AG10803 (cell line): ENCODE results near the gene ANXA2.

Experiments
- DNase-seq: peaks from one replicate; pipeline ENCODE4 v3.0.0; 2010; ENCODE audit warnings: low read depth
- H3K4me3 ChIP-seq: 2 replicates; pipeline ENCODE4 v1.5.1; 2011; ENCODE audit warnings: mild to moderate bottlenecking, low read length, control low read depth
- CTCF ChIP-seq: conservative IDR thresholded peaks from 2 replicates; pipeline ENCODE4 v1.5.1; 2011; ENCODE audit warnings: mild to moderate bottlenecking, low read length, control low read depth, inconsistent platforms

Gene ANXA2

GRCh38 chr15:60320365-60320764 lies 77.4 kb downstream of the ANXA2 start:
- DNase-seq, result no peak
- TF ChIP-seq CTCF, result no peak
- no peak overlapping the region for H3K4me3 ChIP-seq

- no peak overlapping the region for H3K4me3 ChIP-seq
- DNase-seq, result no peak
- TF ChIP-seq CTCF, result no peak
These were observed 79.4 kb downstream of the ANXA2 start for GRCh38 chr15:60318216-60318867.

GRCh38 chr15:60316961-60317360 lies 80.8 kb downstream of the ANXA2 start:
- no peak for DNase-seq

GRCh38 chr15:60315878-60316277 lies 81.9 kb downstream of the ANXA2 start:
- no peak for TF ChIP-seq CTCF
- DNase-seq, result no peak
- no peak overlapping the region for H3K4me3 ChIP-seq

More at GRCh38 chr15:60316961-60317360, 80.8 kb downstream of the ANXA2 start:
- H3K4me3 ChIP-seq, result no peak overlapping the region
- TF ChIP-seq CTCF, result no peak

GRCh38 chr15:60313906-60314305 lies 83.9 kb downstream of the ANXA2 start:
- no peak for TF ChIP-seq CTCF
- no peak overlapping the region for H3K4me3 ChIP-seq
- no peak for DNase-seq

- DNase-seq, result no peak
- no peak for TF ChIP-seq CTCF
- no peak overlapping the region for H3K4me3 ChIP-seq
These were observed 90.8 kb downstream of the ANXA2 start for GRCh38 chr15:60307034-60307433.

GRCh38 chr15:60301024-60301423 lies 96.8 kb downstream of the ANXA2 start:
- DNase-seq, result no peak
- no peak for TF ChIP-seq CTCF
- no peak overlapping the region for H3K4me3 ChIP-seq
